Measurements from ENCODE around the gene LHFPL3.
"Not testable (repeated sequence)": the region's sequence is repeated elsewhere in the genome, so short reads cannot be mapped to it uniquely, and the experiment has no call there.

Gene LHFPL3

DNA sequence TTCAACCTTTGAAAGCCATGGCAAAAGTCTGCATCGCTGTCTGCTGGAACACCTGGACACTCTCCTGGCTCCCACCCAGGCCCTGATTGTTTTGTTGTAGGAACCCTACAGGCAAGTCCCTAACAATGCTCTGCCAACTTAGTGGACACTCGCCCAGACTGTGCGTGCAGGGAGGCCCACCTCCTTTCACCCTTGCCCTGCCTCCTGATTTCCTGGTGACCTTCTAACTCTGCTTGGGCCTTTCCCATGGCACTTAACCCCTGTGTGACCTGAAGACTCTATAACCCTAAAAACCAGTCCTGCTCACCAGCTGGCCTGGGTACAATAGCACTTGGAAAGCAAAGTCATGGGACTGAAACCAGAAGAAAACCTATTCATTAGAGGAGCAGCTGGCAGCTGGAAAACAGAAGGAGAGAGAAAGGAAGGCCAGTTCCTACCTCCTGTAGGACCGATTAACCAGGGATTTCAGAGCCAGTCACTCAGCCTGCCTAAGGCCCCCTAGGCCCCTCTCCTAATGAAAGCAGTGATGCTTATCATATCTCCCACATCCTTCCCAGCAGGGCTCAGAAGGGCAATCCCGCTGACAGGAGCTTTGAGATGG lies 602.9 kb downstream of the LHFPL3 start:
- DNase-seq (ENCODE audit: low read depth in 2 of 2) = no peak

- no peak for DNase-seq (ENCODE audit: low read depth in 2 of 2)
These were observed 604.6 kb downstream of the LHFPL3 start for GRCh38 chr7:104933022-104933421.

DNA sequence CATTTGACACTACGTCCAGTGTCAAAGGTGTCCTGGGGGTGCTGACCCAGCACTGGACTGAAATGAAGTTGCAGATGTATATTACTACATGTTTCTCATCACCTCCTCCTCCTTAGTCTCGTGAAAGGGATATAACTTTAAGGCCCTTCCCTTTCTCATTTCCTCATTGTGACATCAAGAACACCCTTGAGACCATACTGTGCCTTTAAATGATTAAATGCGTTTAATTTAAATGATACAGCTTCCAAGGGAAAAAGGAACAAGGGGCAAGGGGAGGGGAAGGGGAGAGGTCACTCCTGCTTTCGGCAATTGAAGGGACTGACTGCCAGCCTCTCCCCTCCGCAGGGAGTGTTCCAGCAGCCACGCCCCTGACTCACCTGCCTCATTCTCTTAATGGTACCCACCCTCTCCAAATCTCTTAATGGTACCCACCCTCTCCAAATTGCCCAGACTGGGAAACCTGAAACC lies 605.2 kb downstream of the LHFPL3 start:
- DNase-seq (ENCODE audit: low read depth in 2 of 2) = no peak

- DNase-seq (ENCODE audit: low read depth in 2 of 2) = no peak
These were observed 606.3 kb downstream of the LHFPL3 start for GRCh38 chr7:104934665-104935064.

DNA sequence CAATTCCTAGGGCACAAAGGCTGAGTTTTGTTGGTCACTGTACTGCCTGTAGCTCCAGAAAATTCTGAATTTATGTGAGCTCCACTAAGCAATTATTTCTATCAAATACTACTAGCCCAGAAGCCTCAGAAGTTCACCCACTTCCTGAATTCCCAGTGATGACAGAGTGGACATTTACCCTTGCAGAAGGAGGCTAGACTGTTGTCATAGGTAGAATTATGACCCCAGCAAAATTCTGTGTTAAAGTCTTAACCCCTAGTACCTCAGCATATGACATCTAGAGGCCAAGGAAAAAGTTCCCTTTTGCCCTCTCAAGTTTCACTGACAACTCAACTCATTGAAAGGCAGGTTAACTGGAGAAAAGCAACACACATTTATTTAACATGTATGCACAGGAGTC lies 606.9 kb downstream of the LHFPL3 start:
- DNase-seq (ENCODE audit: low read depth in 2 of 2) = no peak

DNA sequence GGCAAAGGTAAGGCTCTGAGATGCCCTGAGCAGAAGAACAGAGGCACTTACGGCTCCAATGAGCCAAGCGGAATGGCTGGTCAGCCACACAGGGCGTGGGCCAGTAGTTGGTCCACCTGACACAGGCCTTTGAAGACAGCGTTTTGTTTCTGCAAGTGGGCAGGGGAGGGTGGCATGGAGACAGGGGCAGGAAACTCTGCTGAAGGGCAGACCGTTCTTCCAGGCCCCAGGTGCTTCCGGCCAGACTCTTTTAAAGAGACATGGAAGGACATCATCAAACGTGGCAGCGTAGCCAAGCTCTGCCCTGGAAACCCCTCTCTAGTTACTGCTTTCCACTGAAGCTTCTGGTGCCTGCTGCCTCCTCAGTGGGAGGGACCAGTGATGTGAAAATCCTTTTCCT lies 608.1 kb downstream of the LHFPL3 start:
- no peak for DNase-seq (ENCODE audit: low read depth in 2 of 2)

- DNase-seq (ENCODE audit: low read depth in 2 of 2) = not testable (repeated sequence)
These were observed 609.1 kb downstream of the LHFPL3 start for GRCh38 chr7:104937489-104937888.

DNA sequence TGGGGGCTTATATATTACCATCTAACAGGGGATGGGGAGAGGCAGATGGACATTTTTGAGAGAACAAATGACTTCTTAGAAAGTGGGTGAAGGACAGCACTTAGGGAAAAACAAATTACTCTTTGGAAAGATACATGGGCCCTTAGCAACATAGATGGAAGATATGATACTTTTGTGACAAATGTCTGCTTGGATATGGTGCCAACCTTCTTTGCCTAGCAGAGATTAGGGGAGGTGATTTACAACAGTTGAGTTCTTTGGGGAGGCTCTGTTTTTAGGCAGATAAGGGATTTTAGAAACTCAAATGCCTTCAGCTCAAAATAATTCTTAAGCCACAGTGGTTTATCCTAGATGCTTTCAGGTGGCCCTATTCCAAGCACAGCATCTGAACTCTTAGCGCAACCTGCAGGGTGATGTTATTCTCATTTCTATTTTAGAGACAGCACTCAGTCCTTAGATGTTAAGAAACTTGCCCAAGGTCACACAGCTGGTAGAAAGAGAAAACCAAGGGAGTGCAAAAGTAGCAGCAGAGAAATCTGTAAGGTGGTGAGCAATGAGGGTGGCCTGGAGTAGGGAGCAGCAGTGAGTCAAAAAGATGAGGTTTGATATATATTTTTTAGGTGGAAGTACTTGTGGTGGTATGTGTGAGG lies 610.5 kb downstream of the LHFPL3 start:
- DNase-seq (ENCODE audit: low read depth in 2 of 2) = no peak

DNA sequence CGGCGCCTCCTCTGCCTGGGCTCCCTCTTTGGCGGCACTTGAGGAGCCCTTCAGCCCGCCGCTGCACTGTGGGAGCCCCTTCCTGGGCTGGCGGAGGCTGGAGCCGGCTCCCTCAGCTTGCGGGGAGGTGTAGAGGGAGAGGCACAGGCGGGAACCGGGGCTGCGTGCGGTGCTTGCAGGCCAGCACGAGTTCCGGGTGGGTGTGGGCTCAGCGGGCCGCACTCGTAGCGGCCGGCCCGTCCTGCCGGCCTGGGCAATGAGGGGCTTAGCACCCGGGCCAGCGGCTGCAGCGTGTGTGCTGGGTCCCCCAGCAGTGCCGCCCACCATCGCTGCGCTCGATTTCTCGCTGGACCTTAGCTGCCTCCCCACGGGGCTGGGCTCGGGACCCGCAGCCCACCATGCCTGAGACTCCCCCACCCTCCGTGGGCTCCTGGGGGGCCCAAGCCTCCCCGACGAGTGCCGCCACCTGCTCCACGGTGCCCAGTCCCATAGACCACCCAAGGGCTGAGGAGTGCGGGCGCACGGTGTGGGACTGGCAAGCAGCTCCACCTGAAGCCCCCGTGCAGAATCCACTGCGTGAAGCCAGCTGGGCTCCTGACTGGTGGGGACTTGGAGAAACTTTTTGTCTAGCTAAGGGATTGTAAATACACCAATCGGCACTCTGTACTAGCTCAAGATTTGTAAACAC lies 611.8 kb downstream of the LHFPL3 start:
- no peak for DNase-seq (ENCODE audit: low read depth in 2 of 2)

GRCh38 chr7:104943502-104944343 lies 615.3 kb downstream of the LHFPL3 start:
- DNase-seq (ENCODE audit: low read depth in 2 of 2) = peak; percentile 62 to 77

GRCh38 chr7:104945599-104945956 lies 617.2 kb downstream of the LHFPL3 start:
- no peak for DNase-seq (ENCODE audit: low read depth in 2 of 2)

DNA sequence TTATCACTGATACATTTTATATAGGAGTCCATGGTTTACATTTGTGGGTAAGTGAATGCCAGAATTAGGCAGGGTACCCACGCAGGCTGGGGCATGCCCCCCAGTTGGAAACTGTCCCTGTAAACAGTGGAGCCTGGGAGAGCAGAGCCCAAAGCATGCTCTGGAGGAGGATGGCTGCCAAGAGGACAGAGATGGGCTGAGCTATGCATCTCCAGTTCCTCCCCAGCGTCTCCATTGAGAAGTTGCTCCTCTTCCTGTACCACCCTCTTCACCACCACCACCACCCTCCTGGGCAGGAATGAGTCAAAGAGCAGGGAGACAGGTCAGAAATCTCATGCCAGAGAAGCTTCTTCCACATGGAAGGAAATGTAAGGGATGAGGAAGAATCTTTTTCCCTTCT lies 617.9 kb downstream of the LHFPL3 start:
- DNase-seq (ENCODE audit: low read depth in 2 of 2) = no peak

DNA sequence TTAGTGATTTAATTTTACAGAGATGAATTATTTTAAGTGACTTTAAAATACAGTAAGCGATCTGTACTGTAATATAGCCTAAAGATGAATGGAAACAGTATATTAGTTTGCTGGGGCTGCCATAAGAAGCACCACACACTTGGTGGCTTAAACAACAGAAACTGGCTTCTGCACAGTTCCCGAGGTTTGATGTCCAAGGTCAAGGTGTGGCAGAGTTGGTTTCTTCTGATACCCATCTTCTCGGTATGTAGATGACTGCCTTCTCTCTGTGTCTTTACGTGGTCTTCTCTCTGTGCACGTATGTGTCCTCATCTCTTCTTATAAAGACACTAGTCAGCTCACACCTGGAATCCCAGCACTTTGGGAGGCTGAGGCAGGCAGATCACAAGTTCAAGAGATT lies 621.6 kb downstream of the LHFPL3 start:
- no peak for DNase-seq (ENCODE audit: low read depth in 2 of 2)

DNA sequence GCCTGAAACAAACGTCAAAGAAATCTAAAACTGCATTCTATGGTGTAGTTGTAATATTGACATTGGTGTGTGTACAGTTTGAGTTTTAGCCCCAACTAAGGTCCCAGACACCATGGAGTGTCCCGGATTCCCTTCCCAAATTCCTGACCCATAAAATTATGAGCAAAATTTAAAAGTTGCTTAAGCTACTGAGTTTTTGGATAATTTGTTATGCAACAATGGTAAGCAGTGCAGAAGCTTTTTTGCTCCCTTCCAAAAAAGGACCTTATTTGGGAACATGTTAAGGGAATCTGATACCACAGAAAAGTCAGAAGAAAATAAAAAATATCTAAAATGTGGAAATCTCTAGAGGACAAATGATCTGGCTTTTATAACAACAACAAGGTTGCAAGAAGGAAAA lies 622.4 kb downstream of the LHFPL3 start:
- DNase-seq (ENCODE audit: low read depth in 2 of 2) = no peak

- no peak for DNase-seq (ENCODE audit: low read depth in 2 of 2)
These were observed 623.1 kb downstream of the LHFPL3 start for GRCh38 chr7:104951546-104951945.

DNA sequence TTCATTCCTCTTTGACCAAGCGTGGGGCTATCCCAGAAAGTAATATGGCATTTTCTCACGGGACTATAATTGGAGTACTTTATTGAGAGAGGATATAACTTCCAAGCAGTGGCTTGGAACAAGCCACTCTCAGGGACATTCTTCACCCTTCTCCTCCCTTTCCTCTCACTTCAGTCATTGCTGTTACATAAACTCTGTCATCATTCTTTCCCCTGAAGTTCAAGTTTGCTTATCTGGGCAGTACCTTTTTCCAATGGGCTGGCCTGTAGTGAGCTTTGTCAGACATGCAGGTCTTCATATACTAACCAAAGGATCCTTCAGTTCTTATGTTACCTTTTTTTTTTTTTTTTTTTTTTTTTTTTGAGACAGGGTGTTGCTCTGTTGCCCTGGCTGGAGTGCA lies 626.9 kb downstream of the LHFPL3 start:
- no peak for DNase-seq (ENCODE audit: low read depth in 2 of 2)
